Endothelial cell of umbilical vein (primary cell): ENCODE results near the gene TMEM94. TPM values are rescaled to one million over a fixed set of nuclear protein-coding genes. Genes with fewer than 3 reads are reported as not detected.

Experiments used
- BruUV-seq: library from RNA; stranded (reverse); fragments of 400-500 nt; replicated peaks from 2 replicates; lab custom pipeline; 2021; lab: Mats Ljungman, UMichigan
- CTCF ChIA-PET: fragments of 300-600, 350-600 bp; sonication (Branson Sonifier 250); formaldehyde crosslinking; loops from one replicate; lab custom pipeline; 2021; ENCODE audit warnings: antibody characterized with exemption, inconsistent platforms; lab: Charles Lee
- POLR2A ChIA-PET: fragments of 300-600, 350-600 bp; sonication (Branson Sonifier 250); formaldehyde crosslinking; loops from one replicate; lab custom pipeline; 2021; ENCODE audit warnings: antibody characterized with exemption, inconsistent platforms; lab: Charles Lee
- DNase-seq: peaks from one replicate; pipeline ENCODE4 v3.0.0-alpha.2; 2011; ENCODE audit warnings: low read depth, low spot score
- FAIRE-seq: peaks from 2 replicates; lab custom pipeline; 2011; peaks lifted over from hg19 to GRCh38; lab: Jason Lieb, UNC
- H2AFZ ChIP-seq: 2 replicates; pipeline ENCODE4 v1.6.0; 2012; ENCODE audit warnings: low read depth, low read length, control low read depth, inconsistent platforms
- H3K27ac ChIP-seq: 2 replicates; pipeline ENCODE4 v1.5.1; 2011; ENCODE audit warnings: low read depth, mild to moderate bottlenecking, control low read depth, low read length, moderate library complexity; ENCODE audit not compliant: insufficient read depth
- H3K27me3 ChIP-seq, 2 experiments: 2 replicates each; pipeline versions ENCODE4 v1.6.0 to v1.6.1; 2011; ENCODE audit warnings: low read length in 2 of 2, mixed read lengths in 1 of 2; ENCODE audit not compliant: control insufficient read depth in 2 of 2, insufficient read depth in 2 of 2
- H3K36me3 ChIP-seq, 2 experiments: 2 replicates in 1 of 2; 3 replicates in 1 of 2; pipeline ENCODE4 v1.5.1; 2011; ENCODE audit warnings: low read length in 2 of 2, mild to moderate bottlenecking in 1 of 2, moderate library complexity in 1 of 2; ENCODE audit not compliant: control insufficient read depth in 2 of 2, insufficient read depth in 2 of 2; ENCODE audit errors: extremely low read depth in 1 of 2
- H3K4me1 ChIP-seq: 3 replicates; pipeline ENCODE4 v1.5.1; 2011; ENCODE audit warnings: mild to moderate bottlenecking, low read length; ENCODE audit not compliant: control insufficient read depth, insufficient read depth; ENCODE audit errors: extremely low read depth
- H3K4me2 ChIP-seq: 2 replicates; pipeline ENCODE4 v1.6.1; 2011; ENCODE audit warnings: low read length, control low read depth, mixed read lengths; ENCODE audit not compliant: insufficient read depth
- H3K4me3 ChIP-seq, 3 experiments: fragments of 200-600 bp in 1 of 3; sonication (generic), shearing (Covaris generic) in 1 of 3; replicated peaks in 1 of 3; 2 replicates each; pipeline ENCODE4 v1.5.1; 2011 to 2016; ENCODE audit warnings: control low read depth in 3 of 3, low read length in 3 of 3, mild to moderate bottlenecking in 2 of 3, inconsistent platforms in 1 of 3, low read depth in 1 of 3, moderate library complexity in 1 of 3; ENCODE audit not compliant: insufficient read depth in 1 of 3
- H3K79me2 ChIP-seq: 2 replicates; pipeline ENCODE4 v1.6.0; 2012; ENCODE audit warnings: low read length, inconsistent platforms; ENCODE audit not compliant: control insufficient read depth, insufficient read depth
- H3K9ac ChIP-seq: replicated peaks from 2 replicates; pipeline ENCODE3; 2011; ENCODE audit warnings: low read length, control low read depth; ENCODE audit not compliant: insufficient read depth; ENCODE audit errors: extremely low read depth
- H3K9me1 ChIP-seq: replicated peaks from 3 replicates; pipeline ENCODE4 v1.6.0; 2011; ENCODE audit warnings: mild to moderate bottlenecking, low read length; ENCODE audit not compliant: control insufficient read depth, insufficient read depth; ENCODE audit errors: extremely low read depth
- H3K9me3 ChIP-seq: replicated peaks from 2 replicates; pipeline ENCODE4 v1.5.1; 2012; ENCODE audit warnings: low read length, inconsistent platforms; ENCODE audit not compliant: control insufficient read depth, insufficient read depth
- H4K20me1 ChIP-seq: replicated peaks from 2 replicates; pipeline ENCODE3; 2011; ENCODE audit warnings: mild to moderate bottlenecking, low read length; ENCODE audit not compliant: control insufficient read depth, insufficient read depth; ENCODE audit errors: extremely low read depth
- CTCF ChIP-seq, 2 donors: IDR thresholded peaks; 1 replicate in 1 of 2; 2 replicates in 1 of 2; pipeline ENCODE4 v1.5.1; 2011; ENCODE audit warnings: low read length in 2 of 2, mild to moderate bottlenecking in 2 of 2, moderate library complexity in 2 of 2, control low read depth in 1 of 2, inconsistent platforms in 1 of 2, low read depth in 1 of 2; ENCODE audit not compliant: insufficient read depth in 1 of 2; ENCODE audit errors: extremely low read depth in 1 of 2
- EZH2 ChIP-seq: IDR thresholded peaks from 2 replicates; pipeline ENCODE4 v1.6.1; 2012; ENCODE audit warnings: borderline replicate concordance, low read depth, mild to moderate bottlenecking, moderate library complexity, low read length, inconsistent platforms; ENCODE audit not compliant: severe bottlenecking
- FOS ChIP-seq: IDR thresholded peaks from 2 replicates; pipeline ENCODE4 v1.6.1; 2011; ENCODE audit warnings: mild to moderate bottlenecking, low read length, moderate library complexity, borderline replicate concordance; ENCODE audit not compliant: insufficient read depth
- GATA2 ChIP-seq: IDR thresholded peaks from 2 replicates; pipeline ENCODE4 v1.7.0; 2011; ENCODE audit warnings: low read depth, mild to moderate bottlenecking, moderate library complexity, mixed read lengths, low read length; ENCODE audit not compliant: insufficient read length, insufficient read depth
- JUN ChIP-seq: IDR thresholded peaks from 2 replicates; pipeline ENCODE4 v1.6.1; 2011; ENCODE audit warnings: borderline replicate concordance, low read depth; ENCODE audit not compliant: insufficient read length, insufficient read depth
- MAX ChIP-seq: IDR thresholded peaks from 2 replicates; pipeline ENCODE4 v1.6.1; 2011; ENCODE audit not compliant: insufficient read depth, insufficient read length
- MYC ChIP-seq: IDR thresholded peaks from one replicate; pipeline ENCODE4 v1.6.1; 2011; ENCODE audit warnings: mild to moderate bottlenecking, low read depth, low read length
- POLR2A ChIP-seq: IDR thresholded peaks from 2 replicates; pipeline ENCODE4 v1.6.1; 2012; ENCODE audit warnings: low read depth, mild to moderate bottlenecking, control low read depth, low read length
- POLR2AphosphoS5 ChIP-seq: IDR thresholded peaks from 2 replicates; pipeline ENCODE4 v1.6.1; 2012; ENCODE audit warnings: low read depth, mild to moderate bottlenecking, control low read depth, low read length, moderate library complexity; ENCODE audit not compliant: insufficient read depth
- dilution Hi-C: fragments of 300-500 bp; cut with MboI; formaldehyde crosslinking; loops from one replicate; pipeline ENCODE4 v1.15.0; 2019; ENCODE audit warnings: low sequenced_read_pairs; ENCODE audit not compliant: extremely low pct_ligation_motif_present
- intact Hi-C: fragments of 100-400 bp; cut with micrococcal nuclease; formaldehyde crosslinking; loops from one replicate; pipeline ENCODE4 v1.10.0; 2022
- polyA plus RNA-seq, 4 experiments: library from polyadenylated mRNA; depleted of rRNA in 3 of 4; stranded (reverse) in 3 of 4; unstranded in 1 of 4; fragments of >200 nt; gene quantifications; 2 replicates each; pipeline versions ENCODE4 v1.2.1 to v1.2.3, GENCODE V29; 2011 to 2012; ENCODE audit warnings: missing spikeins in 1 of 4
- total RNA-seq: library from RNA; stranded (reverse); gene quantifications from 2 replicates; pipeline ENCODE4 v1.2.3, GENCODE V29; 2021

The TMEM94 gene
- total and polyA plus RNA-seq, 2 donors (not counting 3 experiments of a cell fraction or from before 2014, with no cell fraction given): 69.2 to 75.9 TPM

- no peaks in the 10 kb centered on the region for H4K20me1 ChIP-seq
- no peaks in the 10 kb centered on the region for H3K79me2 ChIP-seq
- no peak overlapping the region for H3K27ac ChIP-seq
- intact Hi-C loops: no loop called here
- DNase-seq (no peak), FAIRE-seq (no peak)
- H3K4me3 ChIP-seq: no peak overlapping the region
- dilution Hi-C loops: no loop called here
- no peaks in the 10 kb centered on the region for H3K9me1 ChIP-seq
- H3K4me2 ChIP-seq: no peak overlapping the region
- ChIA-PET CTCF (interaction anchor here (1.1 kb wide), 2 partner anchors 8 to 15 kb away, joined by 3 to 4 read pairs; no protein-coding TSS in a partner anchor), POLR2A (no interaction called here)
- H3K9ac ChIP-seq: no peak overlapping the region
- H3K27me3 ChIP-seq: no peaks in the 10 kb centered on the region
- H3K9me3 ChIP-seq: no peaks in the 10 kb centered on the region
- no peak for TF ChIP-seq MAX
- TF ChIP-seq POLR2A: no peak
- TF ChIP-seq FOS: no peak
- no peak for TF ChIP-seq JUN
- no TSS peak for BruUV-seq
- no peak overlapping the region for H2AFZ ChIP-seq
- peaks cover 0 to 10% of the 10 kb centered on the region in 2 experiments for H3K36me3 ChIP-seq
- no peaks in the 10 kb centered on the region for H3K4me1 ChIP-seq
Observed at GRCh38 chr17:75468291-75468754, 11.9 kb downstream of the TMEM94 start.

- H3K4me1 ChIP-seq: no peaks in the 10 kb centered on the region
- POLR2A ChIA-PET: no interaction called here
- H3K4me3 ChIP-seq: no peak overlapping the region
- no peaks in the 10 kb centered on the region for H3K9me3 ChIP-seq
- FAIRE-seq: no peak
- no peak overlapping the region for H3K4me2 ChIP-seq
- dilution Hi-C loops (no loop called here), intact Hi-C loops (no loop called here)
- DNase-seq: no peak
- no peaks in the 10 kb centered on the region for H3K79me2 ChIP-seq
- TF ChIP-seq GATA2 (no peak), MAX (no peak), POLR2AphosphoS5 (no peak), POLR2A (no peak), MYC (no peak), CTCF (IDR thresholded peaks at IDR 0.05; ENCODE audit: extremely low read depth in 1 of 2, insufficient read depth in 1 of 2, low read depth in 1 of 2, low read length in 2 of 2) (no peak), JUN (no peak), FOS (no peak), EZH2 (no peak)
- H3K9ac ChIP-seq: no peak overlapping the region
- no peak overlapping the region for H3K27ac ChIP-seq
- peaks cover 0 to 10% of the 10 kb centered on the region in 2 experiments for H3K36me3 ChIP-seq
- no peaks in the 10 kb centered on the region for H4K20me1 ChIP-seq
- H3K27me3 ChIP-seq: no peaks in the 10 kb centered on the region
- BruUV-seq: no TSS peak
- no peaks in the 10 kb centered on the region for H3K9me1 ChIP-seq
- no peak overlapping the region for H2AFZ ChIP-seq
- CTCF ChIA-PET: no interaction called here
Observed at GRCh38 chr17:75468779-75469373, 12.4 kb downstream of the TMEM94 start.
